Dermis lymphatic vessel endothelial cell (primary cell): ENCODE measurements around the gene MZF1. TPM values are rescaled to one million over a fixed set of nuclear protein-coding genes. Genes with fewer than 3 reads are reported as not detected.

Experiments
- total RNA-seq: library from RNA; depleted of rRNA; stranded (reverse); fragments of >200 nt; gene quantifications from 2 replicates; pipeline ENCODE4 v1.2.1, GENCODE V29; 2014

The MZF1 gene
- 7.9 TPM in 2 replicates for total RNA-seq

GRCh38 chr19:58572818-58573657 is at the start of gene MZF1:
MZF1 (minus strand) TSS chr19:58573335; CDS start chr19:58571389, 1,946 bp downstream.

GRCh38 chr19:58558066-58558622 is 15.0 kb downstream of the MZF1 start, which contains the start of gene UBE2M:
UBE2M (minus strand) TSS chr19:58558611; CDS start chr19:58558381, 230 bp downstream.

GRCh38 chr19:58554494-58555368 is 18.4 kb downstream of the MZF1 start, which contains the start of gene CHMP2A:
CHMP2A (minus strand) TSS chr19:58555105; CDS start chr19:58554212, 893 bp downstream.

GRCh38 chr19:58543826-58544590 is 29.1 kb downstream of the MZF1 start, which contains the start of gene TRIM28:
TRIM28 (plus strand) TSS chr19:58544064; CDS start chr19:58544758, 694 bp downstream.

GRCh38 chr19:58519355-58520256 is 53.5 kb downstream of the MZF1 start, which contains the start of gene ZBTB45:
ZBTB45 (minus strand) TSS chr19:58519810; CDS start chr19:58517673, 2,137 bp downstream.

Other genes with a start within 250 kb of the MZF1 start
- gene ZSCAN22, start 246.3 kb downstream of the MZF1 start, total RNA-seq: 1.7 and 2.4 TPM in 2 replicates
- 2.7 and 7.3 TPM in 2 replicates for gene A1BG, start 219.8 kb downstream of the MZF1 start, total RNA-seq
- 0.76 and 1.0 TPM in 2 replicates for gene ZNF497, start 210.6 kb downstream of the MZF1 start, total RNA-seq
- 1.8 and 2.2 TPM in 2 replicates for gene ZNF837, start 192.3 kb downstream of the MZF1 start, total RNA-seq
- 2,212 and 2,748 TPM in 2 replicates for gene RPS5, start 186.1 kb downstream of the MZF1 start, total RNA-seq
- 0.09 TPM in 1 of 2 replicates, not detected in the other for gene RNF225, start 177.7 kb downstream of the MZF1 start, total RNA-seq
- gene ZNF584, start 164.7 kb downstream of the MZF1 start, total RNA-seq: 9.5 TPM in 2 replicates
- gene ZNF132, start 133.2 kb downstream of the MZF1 start, total RNA-seq: 4.9 and 6.1 TPM in 2 replicates
- gene ZNF324B, start 121.7 kb downstream of the MZF1 start, total RNA-seq: 7.5 and 7.6 TPM in 2 replicates
- 10.6 and 11.6 TPM in 2 replicates for gene ZNF324, start 106.3 kb downstream of the MZF1 start, total RNA-seq
- gene ZNF446, start 97.0 kb downstream of the MZF1 start, total RNA-seq: 3.8 and 4.6 TPM in 2 replicates
- 6.1 and 8.6 TPM in 2 replicates for gene SLC27A5, start 61.3 kb downstream of the MZF1 start, total RNA-seq
- 3.7 and 4.4 TPM in 2 replicates for gene ZBTB45, start 53.5 kb downstream of the MZF1 start, total RNA-seq
- gene TRIM28, start 29.3 kb downstream of the MZF1 start, total RNA-seq: 273 and 307 TPM in 2 replicates
- 97.9 and 113 TPM in 2 replicates for gene CHMP2A, start 18.2 kb downstream of the MZF1 start, total RNA-seq
- gene UBE2M, start 14.7 kb downstream of the MZF1 start, total RNA-seq: 61.8 and 84.3 TPM in 2 replicates